GM21515 (cell line): ENCODE measurements around the gene CCND1.

Experiments used
- ATAC-seq: cut with Tn5 transposase; IDR thresholded peaks from one replicate; pipeline ENCODE4 v1.9.1; 2021; ENCODE audit not compliant: unreplicated experiment

Gene CCND1

DNA sequence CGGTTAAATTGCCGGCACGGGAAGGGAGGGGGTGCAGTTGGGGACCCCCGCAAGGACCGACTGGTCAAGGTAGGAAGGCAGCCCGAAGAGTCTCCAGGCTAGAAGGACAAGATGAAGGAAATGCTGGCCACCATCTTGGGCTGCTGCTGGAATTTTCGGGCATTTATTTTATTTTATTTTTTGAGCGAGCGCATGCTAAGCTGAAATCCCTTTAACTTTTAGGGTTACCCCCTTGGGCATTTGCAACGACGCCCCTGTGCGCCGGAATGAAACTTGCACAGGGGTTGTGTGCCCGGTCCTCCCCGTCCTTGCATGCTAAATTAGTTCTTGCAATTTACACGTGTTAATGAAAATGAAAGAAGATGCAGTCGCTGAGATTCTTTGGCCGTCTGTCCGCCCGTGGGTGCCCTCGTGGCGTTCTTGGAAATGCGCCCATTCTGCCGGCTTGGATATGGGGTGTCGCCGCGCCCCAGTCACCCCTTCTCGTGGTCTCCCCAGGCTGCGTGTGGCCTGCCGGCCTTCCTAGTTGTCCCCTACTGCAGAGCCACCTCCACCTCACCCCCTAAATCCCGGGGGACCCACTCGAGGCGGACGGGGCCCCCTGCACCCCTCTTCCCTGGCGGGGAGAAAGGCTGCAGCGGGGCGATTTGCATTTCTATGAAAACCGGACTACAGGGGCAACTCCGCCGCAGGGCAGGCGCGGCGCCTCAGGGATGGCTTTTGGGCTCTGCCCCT lies 529 bp upstream of the CCND1 start:
- no peak for ATAC-seq

DNA sequence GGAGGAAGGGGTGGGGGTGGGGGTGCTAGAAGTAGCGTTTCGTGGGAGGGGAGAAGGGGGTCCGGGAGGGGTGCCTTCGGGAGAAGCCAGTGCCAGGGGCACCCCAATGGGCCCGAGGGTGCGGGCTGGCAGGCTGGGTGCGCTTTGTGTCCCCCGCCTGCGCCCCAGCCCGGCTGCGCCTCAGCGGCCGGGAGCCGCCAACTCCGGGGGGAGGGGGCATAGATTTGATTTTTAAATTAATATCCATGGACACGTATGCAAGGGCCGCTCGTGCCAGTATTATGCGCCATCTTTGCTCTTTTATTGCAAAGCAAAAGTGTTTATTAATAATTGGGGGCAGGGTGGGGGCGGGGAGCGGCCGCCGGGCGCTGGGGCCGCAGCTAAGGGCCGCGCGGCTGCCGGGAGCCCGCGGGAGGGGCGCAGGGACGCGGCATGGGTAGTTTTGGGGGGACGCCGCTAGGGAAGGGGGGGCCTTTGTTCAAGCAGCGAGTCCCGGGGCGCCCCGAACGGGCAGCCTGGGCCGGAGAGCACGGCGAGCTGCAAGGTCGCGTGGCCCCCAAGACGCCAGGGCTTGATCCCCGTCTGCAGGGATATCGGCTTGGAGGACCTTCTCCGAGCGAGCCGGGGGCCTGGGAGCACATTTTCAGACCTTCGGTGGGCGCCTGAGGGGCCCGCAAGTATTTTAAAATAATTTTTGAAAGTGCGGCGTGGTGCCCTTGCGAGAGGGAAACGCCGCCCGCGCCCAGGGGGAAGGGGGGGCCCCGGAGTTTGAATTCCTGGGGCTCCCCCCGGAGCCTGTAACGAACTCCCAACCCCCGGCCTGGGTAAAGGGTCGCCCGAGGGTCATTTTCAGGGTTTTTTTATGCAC lies 959 bp downstream of the CCND1 start:
- no peak for ATAC-seq

DNA sequence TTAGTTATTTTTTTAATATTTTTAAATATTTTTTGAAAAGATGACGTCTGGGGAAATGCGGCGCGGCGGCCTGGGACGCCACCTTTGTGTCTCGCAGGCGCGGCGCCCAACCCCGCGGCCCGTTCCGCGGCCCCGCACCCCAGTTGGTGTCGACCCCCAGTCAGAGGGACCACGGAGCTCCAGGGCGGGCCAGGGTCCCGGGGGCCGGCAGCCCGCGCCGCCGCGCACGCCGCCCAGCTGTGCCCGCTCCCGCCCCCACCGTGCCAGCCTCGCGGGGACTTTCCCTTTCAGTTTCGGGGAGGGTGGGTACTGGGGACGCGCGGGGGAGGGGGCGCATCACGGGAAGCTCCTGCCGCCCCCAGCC lies 1.6 kb downstream of the CCND1 start:
- ATAC-seq: no peak

DNA sequence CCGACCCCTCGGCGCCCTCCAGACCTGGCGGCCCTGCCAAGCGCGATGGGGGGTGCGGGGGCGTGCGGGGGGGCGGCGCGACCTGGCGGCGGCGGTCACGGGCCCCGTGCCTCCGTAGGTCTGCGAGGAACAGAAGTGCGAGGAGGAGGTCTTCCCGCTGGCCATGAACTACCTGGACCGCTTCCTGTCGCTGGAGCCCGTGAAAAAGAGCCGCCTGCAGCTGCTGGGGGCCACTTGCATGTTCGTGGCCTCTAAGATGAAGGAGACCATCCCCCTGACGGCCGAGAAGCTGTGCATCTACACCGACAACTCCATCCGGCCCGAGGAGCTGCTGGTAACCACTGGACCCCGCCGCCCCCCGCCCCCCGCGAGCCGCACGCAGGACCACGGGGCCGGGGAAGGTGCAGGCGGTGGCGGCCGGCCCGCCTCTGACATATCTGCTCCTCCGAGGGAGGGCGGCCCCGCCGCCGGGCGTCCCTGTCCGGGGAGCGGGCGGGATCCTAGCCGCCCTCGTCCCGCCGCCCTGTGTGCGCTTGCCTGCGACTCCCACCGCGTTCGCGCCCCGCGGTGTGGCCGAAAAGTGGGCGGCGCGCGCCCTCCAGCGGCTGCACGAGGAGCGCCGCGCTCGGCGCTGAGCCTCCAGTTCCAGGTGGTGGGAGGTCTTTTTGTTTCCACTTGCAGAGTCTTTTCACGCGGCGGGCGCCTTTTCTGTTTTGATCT lies 2.1 kb downstream of the CCND1 start:
- no peak for ATAC-seq

DNA sequence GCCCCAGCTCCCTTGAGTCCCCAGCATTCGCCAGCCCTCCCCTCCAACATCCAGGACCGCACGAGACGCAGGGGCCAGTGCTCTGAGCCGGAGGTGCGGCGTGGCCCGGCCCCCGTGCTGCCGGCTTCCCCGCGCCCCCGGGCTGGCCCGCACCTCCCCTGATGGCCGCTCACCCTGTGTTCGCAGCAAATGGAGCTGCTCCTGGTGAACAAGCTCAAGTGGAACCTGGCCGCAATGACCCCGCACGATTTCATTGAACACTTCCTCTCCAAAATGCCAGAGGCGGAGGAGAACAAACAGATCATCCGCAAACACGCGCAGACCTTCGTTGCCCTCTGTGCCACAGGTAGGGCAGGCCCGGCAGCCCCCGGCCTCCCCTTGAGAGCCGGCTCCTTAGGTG lies 2.7 kb downstream of the CCND1 start:
- no peak for ATAC-seq

DNA sequence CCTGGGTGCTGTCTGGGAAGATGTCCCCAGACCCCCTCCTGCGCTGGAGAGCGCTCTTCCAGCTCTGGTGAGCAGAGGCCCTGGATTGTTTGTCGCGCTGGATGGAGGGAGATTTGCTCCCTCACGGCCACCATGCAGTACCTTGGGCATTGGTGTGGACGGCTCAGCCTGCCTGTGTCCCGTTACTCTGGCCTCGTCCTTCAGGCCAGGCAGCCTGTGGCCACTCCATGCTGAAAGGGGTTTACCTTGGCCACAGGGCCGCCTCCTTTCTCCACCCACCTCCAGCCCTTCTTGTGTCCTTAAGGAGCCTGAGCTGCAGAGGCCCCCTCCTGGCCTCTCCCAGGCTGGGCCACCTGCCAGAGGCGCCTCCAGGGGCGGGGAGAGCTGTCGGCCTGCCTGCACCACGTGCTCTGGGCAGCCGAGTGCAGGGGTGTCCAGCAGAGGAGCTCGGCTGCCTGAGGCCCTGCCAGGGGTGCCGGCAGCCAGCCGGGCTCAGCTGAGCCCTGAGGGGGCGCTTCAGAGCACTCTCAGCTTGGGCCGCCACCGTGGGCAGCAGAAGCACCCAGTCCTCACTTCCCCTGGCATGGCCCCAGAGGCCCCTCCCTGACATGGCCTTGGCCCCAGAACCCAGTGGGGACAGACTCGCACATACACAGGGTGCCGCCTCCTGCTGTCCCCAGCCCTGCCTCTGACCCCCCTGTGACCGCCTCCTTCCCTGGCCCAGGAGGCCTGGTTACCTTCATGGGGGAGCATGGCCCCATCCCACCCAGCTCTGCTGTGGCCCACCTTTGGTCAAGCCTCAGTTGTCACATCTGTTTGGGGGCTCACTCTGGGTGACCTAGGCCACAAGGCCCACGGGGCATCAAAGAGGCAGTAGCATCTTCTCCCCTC lies 3.4 kb downstream of the CCND1 start:
- ATAC-seq: no peak

DNA sequence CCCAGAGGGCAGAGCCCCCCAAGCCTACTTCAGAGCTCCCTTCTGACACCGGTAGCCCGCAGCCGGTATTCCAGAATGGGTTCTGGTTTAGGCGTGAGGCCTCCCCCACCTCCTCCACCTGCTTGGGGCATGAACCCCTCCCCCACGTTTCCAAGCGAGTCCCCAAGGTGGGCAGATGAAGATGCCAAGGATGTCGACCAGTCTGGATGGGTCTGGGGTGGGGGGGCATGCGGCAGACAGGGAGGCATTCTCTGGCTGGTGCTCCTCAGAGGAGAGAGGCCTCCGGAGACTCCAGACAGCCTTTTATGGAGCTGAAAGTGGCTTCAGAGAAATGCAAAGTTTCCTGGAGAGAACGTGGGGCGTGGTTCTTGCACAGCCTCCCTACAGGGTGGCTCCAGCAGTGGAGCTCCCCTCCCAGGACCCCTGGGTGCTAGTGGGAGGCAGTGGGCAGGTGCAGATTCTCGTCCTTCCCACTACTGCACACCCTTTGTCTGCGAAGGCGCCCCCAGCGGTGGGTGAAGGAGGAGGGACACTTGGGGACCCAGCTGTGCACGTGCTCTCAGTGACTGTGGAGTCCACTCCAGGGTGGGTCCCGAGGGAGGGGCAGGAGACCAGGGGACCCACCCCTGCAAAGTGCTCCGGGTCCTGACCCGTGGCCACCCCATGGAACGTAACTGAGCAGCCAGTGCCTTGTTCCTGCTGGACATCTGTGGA lies 4.2 kb downstream of the CCND1 start:
- ATAC-seq: no peak

DNA sequence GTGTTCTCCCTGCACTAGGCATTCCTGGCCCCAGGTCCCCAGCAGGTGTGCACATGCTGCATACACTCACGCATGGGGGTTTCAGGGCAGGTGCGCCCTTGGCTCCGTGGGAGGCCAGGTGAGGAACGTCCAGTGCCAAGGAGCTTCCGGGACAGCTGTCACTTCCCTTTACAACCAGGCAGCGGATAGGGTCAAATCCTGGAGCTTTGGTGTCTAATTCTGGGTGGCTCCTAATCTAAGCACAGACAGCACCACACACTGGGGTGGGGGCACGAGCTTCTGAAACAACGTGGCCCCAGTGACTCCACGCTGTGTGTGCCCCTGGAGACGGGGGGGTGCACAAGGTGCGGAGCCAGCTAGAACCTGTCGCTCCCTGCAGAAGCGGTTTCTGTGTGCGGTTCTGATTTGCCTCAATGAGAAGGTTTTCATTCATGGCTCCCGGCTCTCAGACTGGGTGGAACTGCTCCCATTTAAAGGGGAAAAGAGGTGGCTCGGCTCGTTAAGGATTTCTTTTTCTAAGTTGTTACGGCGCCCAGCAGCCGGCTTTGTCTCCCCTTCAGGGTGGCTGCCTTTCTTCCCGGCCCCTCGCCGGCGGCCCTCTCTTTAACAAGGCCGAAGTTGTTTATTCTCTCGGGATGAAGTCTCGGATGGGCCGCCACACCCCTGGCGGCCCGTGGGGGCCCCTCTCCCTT lies 5.0 kb downstream of the CCND1 start:
- ATAC-seq: no peak

DNA sequence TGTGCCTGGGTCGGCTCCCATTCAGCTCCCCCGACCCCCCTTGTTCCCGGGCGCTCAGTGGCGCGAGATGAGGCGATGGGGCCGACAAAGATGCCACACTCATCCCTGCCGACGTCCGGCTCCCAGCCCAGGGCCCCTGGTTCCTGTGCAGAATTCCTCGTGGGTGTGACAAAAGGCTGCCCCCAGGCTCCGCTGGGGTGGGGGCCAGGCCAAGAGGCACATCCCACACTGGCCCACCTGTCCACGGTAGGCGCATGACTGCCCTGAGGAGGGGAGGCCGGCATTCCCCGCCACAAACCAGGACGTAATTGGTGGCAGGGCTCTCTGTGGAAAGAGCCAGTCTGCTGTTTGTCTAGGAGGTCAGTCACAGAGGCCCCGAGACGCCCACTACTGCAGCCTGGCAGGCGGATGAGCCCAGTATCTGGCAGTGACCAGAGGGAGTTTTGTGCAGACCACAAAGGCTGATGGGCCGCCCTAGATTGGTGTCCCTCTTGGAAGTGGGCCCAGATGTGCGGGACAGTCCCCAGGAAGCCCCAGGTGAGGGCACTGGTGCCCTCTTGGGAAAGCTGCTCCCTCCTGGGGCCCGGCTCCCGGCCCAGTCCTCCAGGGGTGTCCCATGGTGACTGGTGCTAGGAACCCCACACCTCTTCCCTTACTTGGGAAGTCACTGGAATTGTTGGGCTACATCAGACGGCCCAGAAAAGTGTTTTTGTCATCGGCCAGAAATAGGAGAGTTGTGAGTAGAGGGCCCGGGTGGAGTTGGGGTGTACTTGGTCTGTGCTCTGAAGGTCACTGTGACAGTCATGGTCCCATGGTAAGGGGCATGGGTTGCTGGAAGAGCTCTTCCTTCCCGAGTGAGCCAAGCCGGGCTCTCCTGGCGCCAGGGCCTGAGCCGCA lies 5.8 kb downstream of the CCND1 start:
- no peak for ATAC-seq

DNA sequence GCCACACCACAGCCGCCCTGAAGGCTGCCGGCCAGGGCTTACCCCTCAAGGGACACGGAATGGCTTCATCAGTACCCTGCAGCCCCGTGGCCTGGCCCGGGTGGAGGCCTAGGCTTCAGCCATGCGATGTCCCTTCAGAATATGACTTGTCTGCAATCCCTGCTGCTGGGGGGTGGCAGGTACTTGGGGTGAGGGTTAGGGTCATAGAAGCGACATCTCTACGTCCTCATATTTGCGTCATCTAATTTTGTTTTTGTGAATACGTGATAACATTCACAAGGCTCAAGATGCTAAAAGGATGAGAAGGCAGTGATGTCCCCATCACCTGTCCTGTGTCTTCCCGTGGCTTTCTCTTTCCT lies 6.4 kb downstream of the CCND1 start:
- no peak for ATAC-seq

DNA sequence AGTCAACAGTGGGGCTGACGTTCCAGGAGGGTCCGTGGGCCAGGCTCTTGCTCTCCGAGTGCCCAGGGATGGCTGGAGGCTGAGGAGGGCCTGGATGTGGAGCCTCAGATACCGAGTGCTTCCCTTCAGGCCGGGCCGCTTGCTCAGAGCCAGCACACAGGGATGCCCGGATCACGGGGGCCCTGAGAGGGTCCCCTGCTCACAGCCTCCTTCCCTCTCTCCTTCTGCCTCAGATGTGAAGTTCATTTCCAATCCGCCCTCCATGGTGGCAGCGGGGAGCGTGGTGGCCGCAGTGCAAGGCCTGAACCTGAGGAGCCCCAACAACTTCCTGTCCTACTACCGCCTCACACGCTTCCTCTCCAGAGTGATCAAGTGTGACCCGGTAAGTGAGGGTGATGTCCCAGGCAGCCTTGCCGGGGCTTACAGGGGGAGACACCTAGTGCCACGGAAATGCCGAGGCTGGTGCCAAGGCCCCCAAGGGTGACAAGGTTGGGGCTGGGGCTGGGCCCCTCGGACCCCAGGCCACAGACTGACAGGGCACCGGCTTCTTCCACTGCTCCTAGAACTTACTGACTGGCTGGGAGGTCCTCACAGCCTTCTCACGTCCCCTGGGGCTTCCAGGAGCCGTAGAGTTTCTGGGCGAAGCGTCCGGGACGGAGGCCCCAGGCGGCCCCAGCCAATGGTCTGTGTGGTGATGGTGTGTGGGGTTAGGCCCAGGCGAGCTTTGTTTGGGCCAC lies 7.0 kb downstream of the CCND1 start:
- ATAC-seq: no peak

DNA sequence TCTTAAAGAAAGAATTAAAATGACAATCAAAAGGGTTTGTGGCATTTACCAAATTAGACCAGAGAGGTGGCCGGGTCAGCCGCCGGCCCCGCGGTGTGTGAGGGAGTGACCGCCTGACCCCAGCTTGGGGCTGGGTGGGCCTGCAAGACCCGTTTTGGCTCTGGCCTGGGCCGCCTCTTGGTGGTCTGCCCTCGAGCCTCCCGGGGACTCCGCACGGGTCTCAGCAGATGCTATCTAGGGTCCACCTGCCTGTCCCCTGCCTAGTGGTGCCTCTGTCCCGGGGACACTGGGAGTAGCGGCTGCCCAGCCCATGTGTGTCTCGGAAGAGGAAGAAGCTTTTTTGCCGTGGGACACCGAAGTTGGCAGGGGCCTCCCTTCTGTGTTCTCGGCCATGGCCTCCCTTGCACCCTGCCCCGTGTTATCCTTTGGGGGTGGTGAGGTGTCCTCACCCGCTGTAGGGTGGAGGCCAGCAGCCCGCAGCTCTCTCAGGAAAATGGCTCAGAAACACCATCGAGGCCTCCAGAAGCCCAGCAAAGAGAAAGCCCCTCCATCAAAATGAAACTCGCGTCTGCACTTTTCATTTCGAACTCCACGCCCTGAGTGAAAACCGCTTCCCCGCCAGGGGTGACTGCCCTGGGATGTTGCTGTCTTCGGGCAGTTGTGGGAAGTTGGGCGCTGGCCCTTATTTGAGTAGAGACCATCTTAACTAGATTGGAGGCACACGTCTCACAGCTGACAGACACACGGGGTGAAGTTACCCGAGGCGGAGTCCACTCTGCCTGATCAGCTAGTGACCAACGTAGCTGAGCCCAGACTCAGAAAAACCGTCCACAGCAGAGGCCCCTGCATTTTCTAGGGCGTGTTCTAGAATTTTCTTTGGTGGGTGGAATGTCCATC lies 8.0 kb downstream of the CCND1 start:
- ATAC-seq: no peak

DNA sequence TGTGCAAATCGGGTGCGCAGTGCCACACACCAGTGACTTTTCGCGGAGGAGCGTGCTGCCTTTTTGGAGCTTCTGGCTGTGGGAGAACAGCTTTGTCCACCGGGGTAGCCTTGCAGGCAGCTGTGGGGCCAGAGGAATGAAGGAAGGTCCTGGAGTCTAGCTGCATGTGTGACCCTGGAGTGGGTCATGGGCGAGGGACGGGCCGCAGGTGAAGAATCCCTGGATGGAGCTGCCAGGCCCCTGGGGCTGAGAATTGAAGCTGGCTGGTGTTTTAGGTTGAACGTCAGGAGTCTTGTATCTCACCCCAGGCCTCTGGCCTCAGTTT lies 8.6 kb downstream of the CCND1 start:
- no peak for ATAC-seq

DNA sequence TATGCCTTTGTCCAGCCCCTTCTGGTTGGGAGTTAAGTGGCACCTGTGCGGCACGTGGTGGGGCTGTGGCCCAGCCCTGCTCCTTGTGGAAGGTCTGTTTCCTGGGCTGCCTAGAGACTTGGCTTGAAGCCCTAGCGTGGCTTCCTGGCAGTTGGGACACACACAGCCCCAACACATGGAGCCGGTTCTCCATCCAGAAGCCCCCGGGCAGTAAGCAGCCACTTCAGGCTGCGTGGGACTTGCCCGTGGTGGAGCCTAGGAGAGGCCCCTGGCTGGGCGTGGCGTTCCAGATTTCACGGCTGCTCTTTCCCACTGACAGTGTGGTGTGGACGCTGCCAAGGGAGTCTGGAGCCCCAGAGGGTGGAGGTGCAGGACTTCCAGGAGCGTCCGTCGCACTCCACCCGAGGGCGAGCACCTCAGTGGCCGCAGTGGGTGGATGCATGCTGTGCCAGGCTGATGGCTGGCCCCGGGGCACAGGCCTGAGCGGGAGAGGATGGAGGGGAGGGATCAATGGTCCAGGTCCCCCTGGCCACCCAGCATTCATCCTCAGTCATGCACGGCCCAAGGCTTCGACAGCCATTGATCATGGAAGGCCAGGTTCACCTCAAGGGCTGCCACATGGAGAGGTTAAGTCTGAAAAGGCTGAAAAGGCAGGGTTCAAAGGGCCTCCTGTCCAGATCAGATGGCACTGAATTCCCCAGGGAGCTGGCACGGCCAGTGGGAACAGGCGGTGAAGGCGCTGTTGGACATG lies 9.3 kb downstream of the CCND1 start:
- ATAC-seq: no peak

DNA sequence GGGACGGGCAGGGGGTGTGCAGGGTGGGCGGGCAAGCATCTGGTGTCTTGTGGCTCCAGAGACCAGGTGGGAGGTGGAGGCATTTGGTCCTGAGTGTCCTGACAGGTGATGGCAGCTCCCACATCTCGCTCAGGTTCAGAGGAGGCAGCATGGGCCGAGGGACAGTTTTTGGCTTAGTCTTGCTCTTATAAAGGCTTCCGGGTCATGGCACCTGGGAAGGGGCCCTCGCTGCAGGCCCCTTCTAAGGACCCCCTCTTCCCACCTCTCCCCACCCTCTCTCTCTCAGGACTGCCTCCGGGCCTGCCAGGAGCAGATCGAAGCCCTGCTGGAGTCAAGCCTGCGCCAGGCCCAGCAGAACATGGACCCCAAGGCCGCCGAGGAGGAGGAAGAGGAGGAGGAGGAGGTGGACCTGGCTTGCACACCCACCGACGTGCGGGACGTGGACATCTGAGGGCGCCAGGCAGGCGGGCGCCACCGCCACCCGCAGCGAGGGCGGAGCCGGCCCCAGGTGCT lies 9.9 kb downstream of the CCND1 start:
- ATAC-seq: no peak
